Liver (tissue), 3 donors: ENCODE measurements around the gene PTPRD.

ENCODE experiments used
- EGR1 ChIP-seq, 2 donors: IDR thresholded peaks; 2 replicates each; pipeline ENCODE4 v1.6.1; 2016 to 2018; ENCODE audit warnings: antibody characterized with exemption in 2 of 2, low read depth in 2 of 2
- GABPA ChIP-seq, 2 donors: IDR thresholded peaks in 1 of 2; conservative IDR thresholded peaks in 1 of 2; 2 replicates each; pipeline ENCODE4 v1.6.1; 2016; ENCODE audit warnings: antibody characterized with exemption in 2 of 2, mild to moderate bottlenecking in 1 of 2, moderate library complexity in 1 of 2
- HNF4A ChIP-seq, 2 donors: conservative IDR thresholded peaks; 2 replicates each; pipeline ENCODE4 v1.6.1; 2016; ENCODE audit warnings: antibody characterized with exemption in 2 of 2, mild to moderate bottlenecking in 2 of 2
- RAD21 ChIP-seq, 2 donors: IDR thresholded peaks; 2 replicates each; pipeline ENCODE4 v1.6.1; 2016; ENCODE audit warnings: antibody characterized with exemption in 2 of 2, mild to moderate bottlenecking in 2 of 2
- RXRA ChIP-seq, 2 donors: IDR thresholded peaks; 2 replicates each; pipeline ENCODE4 v1.6.1; 2017 to 2018; ENCODE audit warnings: antibody characterized with exemption in 2 of 2, mild to moderate bottlenecking in 1 of 2
- TAF1 ChIP-seq: conservative IDR thresholded peaks from 2 replicates; pipeline ENCODE4 v1.6.1; 2016; ENCODE audit warnings: antibody characterized with exemption, mild to moderate bottlenecking
- YY1 ChIP-seq: IDR thresholded peaks from 2 replicates; pipeline ENCODE4 v1.6.1; 2016; ENCODE audit warnings: antibody characterized with exemption, mild to moderate bottlenecking
- TF ChIP-seq, protein P1 (sequence below): fragments of 150-350 bp; IDR thresholded peaks from 2 replicates; pipeline ENCODE4 v1.5.1; 2017; ENCODE audit warnings: improper control_type of control experiment, low read depth, low read length; ENCODE audit not compliant: missing input control
- TF ChIP-seq, protein P2 (sequence below): IDR thresholded peaks from 2 replicates; pipeline ENCODE4 v1.6.1; 2016; ENCODE audit warnings: antibody characterized with exemption
- donor health status: healthy.
- donor health status: healthy.

DNA sequence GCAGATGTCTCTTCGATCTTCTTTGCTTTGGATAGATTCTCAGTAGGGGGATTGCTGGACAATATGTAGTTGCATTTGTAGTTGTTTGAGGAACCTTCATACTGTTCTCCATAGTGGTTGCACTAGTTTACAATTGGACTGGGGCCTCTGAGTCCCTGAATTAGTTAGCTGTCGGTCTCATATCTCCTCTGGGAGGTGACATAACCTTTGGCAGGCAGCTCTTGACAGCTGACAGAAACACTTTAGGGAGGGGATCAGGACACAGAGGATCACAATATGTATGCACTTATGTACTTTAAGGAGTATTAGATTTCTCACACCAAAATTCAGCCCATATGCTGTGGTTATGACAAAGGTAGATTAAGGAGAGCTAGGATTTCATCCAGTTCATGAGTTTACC, 1533.3 kb downstream of the PTPRD start:
- TF ChIP-seq, protein P1, sequence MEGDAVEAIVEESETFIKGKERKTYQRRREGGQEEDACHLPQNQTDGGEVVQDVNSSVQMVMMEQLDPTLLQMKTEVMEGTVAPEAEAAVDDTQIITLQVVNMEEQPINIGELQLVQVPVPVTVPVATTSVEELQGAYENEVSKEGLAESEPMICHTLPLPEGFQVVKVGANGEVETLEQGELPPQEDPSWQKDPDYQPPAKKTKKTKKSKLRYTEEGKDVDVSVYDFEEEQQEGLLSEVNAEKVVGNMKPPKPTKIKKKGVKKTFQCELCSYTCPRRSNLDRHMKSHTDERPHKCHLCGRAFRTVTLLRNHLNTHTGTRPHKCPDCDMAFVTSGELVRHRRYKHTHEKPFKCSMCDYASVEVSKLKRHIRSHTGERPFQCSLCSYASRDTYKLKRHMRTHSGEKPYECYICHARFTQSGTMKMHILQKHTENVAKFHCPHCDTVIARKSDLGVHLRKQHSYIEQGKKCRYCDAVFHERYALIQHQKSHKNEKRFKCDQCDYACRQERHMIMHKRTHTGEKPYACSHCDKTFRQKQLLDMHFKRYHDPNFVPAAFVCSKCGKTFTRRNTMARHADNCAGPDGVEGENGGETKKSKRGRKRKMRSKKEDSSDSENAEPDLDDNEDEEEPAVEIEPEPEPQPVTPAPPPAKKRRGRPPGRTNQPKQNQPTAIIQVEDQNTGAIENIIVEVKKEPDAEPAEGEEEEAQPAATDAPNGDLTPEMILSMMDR, result no peak
- TF ChIP-seq, protein P2, sequence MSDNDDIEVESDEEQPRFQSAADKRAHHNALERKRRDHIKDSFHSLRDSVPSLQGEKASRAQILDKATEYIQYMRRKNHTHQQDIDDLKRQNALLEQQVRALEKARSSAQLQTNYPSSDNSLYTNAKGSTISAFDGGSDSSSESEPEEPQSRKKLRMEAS, result no peak
- TF ChIP-seq YY1 (no peak), RAD21 (IDR thresholded peaks at IDR 0.05) (no peak), GABPA (IDR thresholded peaks at IDR 0.05 in 1 of 2, conservative IDR thresholded peaks at IDR 0.05 in 1 of 2) (no peak), TAF1 (no peak), HNF4A (conservative IDR thresholded peaks at IDR 0.05) (no peak), EGR1 (IDR thresholded peaks at IDR 0.05; ENCODE audit: low read depth in 2 of 2) (no peak), RXRA (IDR thresholded peaks at IDR 0.05) (no peak)
